ENCODE results near the gene FAM83F.

Gene FAM83F

DNA sequence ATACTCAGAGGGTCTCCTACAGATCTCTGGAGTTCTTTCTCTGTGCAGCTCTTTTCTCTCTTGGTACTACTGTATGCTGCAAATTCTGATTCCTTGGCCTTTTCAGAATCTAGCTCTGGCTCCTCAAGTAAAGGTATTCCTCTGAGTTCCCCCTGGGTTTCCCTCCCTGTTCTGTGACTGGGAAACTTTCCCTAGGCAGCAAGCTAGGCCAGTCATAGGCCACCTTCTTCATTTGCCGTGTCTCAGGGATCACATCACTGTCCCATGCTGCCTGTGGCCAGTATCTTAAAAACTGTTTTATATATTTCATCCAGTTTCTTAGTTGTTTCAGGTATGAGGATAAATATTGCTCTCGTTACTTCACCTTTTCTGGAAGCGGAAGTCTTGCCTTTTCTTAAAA lies 71.2 kb downstream of the FAM83F start:
- Histone ChIP-seq H3K4me1 (ENCODE audit: insufficient read depth, low read length) (peaks cover 3% of the 10 kb centered on the region), H3K27me3 (ENCODE audit: insufficient read depth, low read length) (no peaks in the 10 kb centered on the region), H2AFZ (ENCODE audit: low read depth, low read length) (no peak overlapping the region), H3K4me3 (ENCODE audit: low read length) (no peak overlapping the region), H3K9me3 (ENCODE audit: low read length) (no peaks in the 10 kb centered on the region), H3K36me3 (ENCODE audit: insufficient read depth, low read length) (no peaks in the 10 kb centered on the region)

DNA sequence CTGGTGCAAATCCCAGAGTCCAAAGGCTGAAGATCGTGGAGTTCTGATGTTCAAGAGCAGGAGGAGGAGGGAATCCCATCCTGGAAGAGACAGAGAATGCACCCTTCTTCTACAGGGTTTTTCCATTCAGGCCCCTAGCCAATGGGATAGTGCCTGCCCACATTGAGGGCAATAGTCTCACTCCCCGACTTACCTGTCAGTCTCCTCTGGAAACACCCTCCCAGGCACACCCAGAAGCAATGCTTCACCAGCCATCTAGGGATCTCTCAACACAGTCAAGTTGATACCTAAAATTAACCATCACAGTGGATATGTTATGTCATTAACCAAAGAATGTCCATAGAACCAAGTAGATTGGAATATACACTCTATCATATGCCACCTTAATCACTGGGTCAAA lies 72.9 kb downstream of the FAM83F start:
- Histone ChIP-seq H3K4me1 (ENCODE audit: insufficient read depth, low read length) (peaks cover 8% of the 10 kb centered on the region), H3K9me3 (ENCODE audit: low read length) (no peaks in the 10 kb centered on the region), H3K36me3 (ENCODE audit: insufficient read depth, low read length) (no peaks in the 10 kb centered on the region), H3K27me3 (ENCODE audit: insufficient read depth, low read length) (no peaks in the 10 kb centered on the region), H2AFZ (ENCODE audit: low read depth, low read length) (no peak overlapping the region), H3K4me3 (ENCODE audit: low read length) (no peak overlapping the region)

DNA sequence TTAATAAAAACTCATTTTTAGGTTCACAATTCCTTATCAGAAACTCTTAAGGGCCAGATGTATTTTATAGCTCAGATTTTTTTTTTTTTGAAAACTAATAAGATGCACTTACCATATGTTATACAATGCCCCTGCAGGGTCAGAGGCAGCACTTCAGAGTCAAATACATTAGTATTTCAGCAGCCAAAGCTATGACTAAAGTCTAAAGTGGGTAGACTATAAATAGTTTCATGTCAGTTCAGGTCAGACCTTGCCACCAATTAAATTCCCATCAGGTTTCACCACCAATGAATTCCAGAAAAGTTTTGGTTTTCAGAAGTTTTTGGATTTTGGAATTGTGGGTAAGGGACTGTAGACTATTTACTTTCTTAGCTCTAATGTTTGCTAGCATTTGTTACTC lies 75.9 kb downstream of the FAM83F start:
- Histone ChIP-seq H3K9me3 (ENCODE audit: low read length) (no peaks in the 10 kb centered on the region), H3K27me3 (ENCODE audit: insufficient read depth, low read length) (no peaks in the 10 kb centered on the region), H3K36me3 (ENCODE audit: insufficient read depth, low read length) (no peaks in the 10 kb centered on the region), H3K4me1 (ENCODE audit: insufficient read depth, low read length) (peaks cover 8% of the 10 kb centered on the region), H3K4me3 (ENCODE audit: low read length) (no peak overlapping the region), H2AFZ (ENCODE audit: low read depth, low read length) (no peak overlapping the region)

DNA sequence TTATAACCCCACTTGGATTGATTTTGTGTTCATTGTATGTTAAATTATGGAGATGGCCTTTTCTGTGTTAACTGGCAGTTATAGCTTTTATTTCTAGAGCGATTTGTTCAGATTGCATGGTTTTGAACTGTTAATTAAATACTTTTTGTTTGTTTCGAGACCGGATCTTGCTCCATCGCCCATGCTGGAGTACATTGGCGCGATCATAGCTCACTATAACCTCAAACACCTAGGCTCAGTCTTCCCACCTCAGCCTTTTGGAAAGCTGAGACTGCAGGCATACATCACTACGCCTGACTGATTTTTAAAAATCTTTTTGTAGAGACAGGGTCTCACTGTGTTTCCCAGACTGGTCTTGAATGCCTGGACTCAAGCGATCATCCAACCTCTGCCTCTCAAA lies 77.0 kb downstream of the FAM83F start:
- no peaks in the 10 kb centered on the region for H3K27me3 ChIP-seq (ENCODE audit: insufficient read depth, low read length)
- H2AFZ ChIP-seq (ENCODE audit: low read depth, low read length), result no peak overlapping the region
- H3K36me3 ChIP-seq (ENCODE audit: insufficient read depth, low read length), result no peaks in the 10 kb centered on the region
- H3K9me3 ChIP-seq (ENCODE audit: low read length), result no peaks in the 10 kb centered on the region
- H3K4me3 ChIP-seq (ENCODE audit: low read length), result no peak overlapping the region
- peaks cover 8% of the 10 kb centered on the region for H3K4me1 ChIP-seq (ENCODE audit: insufficient read depth, low read length)

DNA sequence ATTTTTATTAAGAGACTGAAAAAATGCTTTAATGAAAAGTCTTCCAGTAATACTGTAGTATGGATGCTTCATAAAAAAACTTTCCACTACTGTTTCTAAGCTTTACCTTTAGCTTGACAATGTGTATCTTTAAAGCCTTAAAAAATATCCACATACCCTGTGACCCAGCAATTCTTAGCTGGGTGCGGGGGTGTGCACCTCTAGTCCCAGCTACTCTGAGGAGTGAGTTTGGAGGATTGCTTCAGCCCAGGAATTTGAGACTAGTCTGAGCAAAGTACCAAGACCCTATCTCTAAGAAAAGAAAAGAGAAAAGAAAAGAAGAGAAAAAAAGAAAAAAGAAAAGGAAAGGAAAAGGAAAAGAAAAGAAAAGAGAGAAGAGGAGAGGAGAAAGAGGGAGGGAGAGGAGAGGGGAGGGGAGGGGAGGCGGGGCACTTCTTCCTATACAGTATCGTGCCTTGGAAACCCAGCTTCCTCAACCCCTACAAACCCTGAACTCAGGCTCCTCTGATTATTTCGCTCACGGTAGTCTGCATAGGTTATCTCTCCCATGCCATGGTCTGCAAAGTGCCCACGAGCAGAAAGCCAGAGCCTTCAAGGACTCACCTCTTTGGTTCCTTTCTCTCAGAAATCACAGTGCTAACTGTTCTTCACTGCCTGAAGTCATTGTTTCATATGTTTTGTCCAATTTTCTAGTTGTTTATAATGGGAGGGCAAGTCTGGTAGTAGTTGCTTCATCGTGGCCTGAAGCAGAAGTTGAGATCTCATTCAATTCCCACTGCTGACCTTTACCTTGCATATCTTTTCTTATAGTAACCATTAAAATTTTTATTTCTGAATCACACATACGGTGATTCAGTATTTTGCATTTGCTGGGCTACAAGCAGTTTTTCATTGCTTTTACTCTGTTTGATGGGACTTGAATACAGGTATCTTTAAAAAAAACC lies 82.2 kb downstream of the FAM83F start:
- Histone ChIP-seq H3K4me1 (ENCODE audit: insufficient read depth, low read length) (no peaks in the 10 kb centered on the region), H3K9me3 (ENCODE audit: low read length) (peaks cover 2% of the 10 kb centered on the region), H2AFZ (ENCODE audit: low read depth, low read length) (no peak overlapping the region), H3K36me3 (ENCODE audit: insufficient read depth, low read length) (no peaks in the 10 kb centered on the region), H3K4me3 (ENCODE audit: low read length) (no peak overlapping the region), H3K27me3 (ENCODE audit: insufficient read depth, low read length) (no peaks in the 10 kb centered on the region)

DNA sequence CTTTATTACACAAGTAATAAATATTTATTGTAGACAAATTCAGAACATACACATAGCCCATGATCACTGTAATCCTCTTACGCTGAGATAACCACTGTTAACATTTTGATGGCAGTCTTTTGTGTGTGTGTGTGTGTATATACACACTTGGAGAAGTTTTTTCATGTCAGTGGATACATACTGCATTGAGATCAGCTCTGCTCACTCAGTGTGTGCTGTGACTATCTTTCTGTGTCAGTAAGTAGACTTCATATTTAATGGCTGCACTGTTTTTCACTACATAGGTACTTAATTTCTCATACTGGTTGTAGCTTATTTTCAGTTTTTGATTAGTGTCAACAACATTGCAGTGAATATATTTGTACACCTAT lies 82.9 kb downstream of the FAM83F start:
- no peaks in the 10 kb centered on the region for H3K27me3 ChIP-seq (ENCODE audit: insufficient read depth, low read length)
- H3K9me3 ChIP-seq (ENCODE audit: low read length), result peaks cover 2% of the 10 kb centered on the region
- H3K4me3 ChIP-seq (ENCODE audit: low read length), result no peak overlapping the region
- no peaks in the 10 kb centered on the region for H3K36me3 ChIP-seq (ENCODE audit: insufficient read depth, low read length)
- H3K4me1 ChIP-seq (ENCODE audit: insufficient read depth, low read length), result no peaks in the 10 kb centered on the region
- no peak overlapping the region for H2AFZ ChIP-seq (ENCODE audit: low read depth, low read length)

DNA sequence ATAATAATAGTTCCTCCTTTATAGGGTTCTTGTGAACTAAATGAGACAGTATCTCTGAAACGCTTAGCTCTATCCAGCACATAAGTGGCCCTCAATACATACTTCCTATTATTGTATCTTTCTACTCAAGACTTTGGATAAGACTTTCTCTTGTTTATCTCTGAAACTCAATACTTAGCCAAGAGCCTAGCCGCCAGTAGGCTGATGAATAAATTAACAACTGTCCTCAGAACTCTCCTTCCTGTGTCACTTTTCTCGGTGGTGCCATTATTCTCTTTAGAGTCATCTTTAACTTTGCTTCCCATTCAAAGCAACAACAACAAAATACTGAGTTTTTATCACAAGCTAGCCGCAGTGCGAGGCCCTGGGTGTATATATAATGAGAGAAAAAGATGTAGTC lies 86.9 kb downstream of the FAM83F start:
- Histone ChIP-seq H3K36me3 (ENCODE audit: insufficient read depth, low read length) (no peaks in the 10 kb centered on the region), H3K4me1 (ENCODE audit: insufficient read depth, low read length) (no peaks in the 10 kb centered on the region), H3K27me3 (ENCODE audit: insufficient read depth, low read length) (no peaks in the 10 kb centered on the region), H2AFZ (ENCODE audit: low read depth, low read length) (no peak overlapping the region), H3K4me3 (ENCODE audit: low read length) (no peak overlapping the region), H3K9me3 (ENCODE audit: low read length) (peaks cover 2% of the 10 kb centered on the region)

DNA sequence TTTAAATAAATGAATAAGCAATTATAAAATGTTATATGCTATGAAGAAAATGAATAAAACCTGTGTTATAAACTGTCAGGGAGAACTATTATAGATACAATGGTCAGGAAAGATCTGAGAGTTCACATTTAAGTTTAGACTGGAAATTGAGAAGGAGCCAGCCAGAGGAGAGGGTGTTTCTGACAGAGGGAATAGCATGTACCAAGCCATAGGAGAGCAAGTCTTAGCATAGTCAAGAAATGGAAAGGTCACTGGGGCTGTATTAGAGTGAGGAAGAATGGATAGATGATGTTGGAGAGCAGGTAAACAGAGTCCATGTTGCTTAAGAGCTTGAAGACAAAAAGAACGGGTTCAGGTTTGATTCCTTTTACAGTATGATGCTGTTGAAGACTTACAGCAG lies 87.4 kb downstream of the FAM83F start:
- no peaks in the 10 kb centered on the region for H3K36me3 ChIP-seq (ENCODE audit: insufficient read depth, low read length)
- no peaks in the 10 kb centered on the region for H3K27me3 ChIP-seq (ENCODE audit: insufficient read depth, low read length)
- H3K4me3 ChIP-seq (ENCODE audit: low read length), result no peak overlapping the region
- H3K4me1 ChIP-seq (ENCODE audit: insufficient read depth, low read length), result no peaks in the 10 kb centered on the region
- no peak overlapping the region for H2AFZ ChIP-seq (ENCODE audit: low read depth, low read length)
- H3K9me3 ChIP-seq (ENCODE audit: low read length), result peaks cover 2% of the 10 kb centered on the region

DNA sequence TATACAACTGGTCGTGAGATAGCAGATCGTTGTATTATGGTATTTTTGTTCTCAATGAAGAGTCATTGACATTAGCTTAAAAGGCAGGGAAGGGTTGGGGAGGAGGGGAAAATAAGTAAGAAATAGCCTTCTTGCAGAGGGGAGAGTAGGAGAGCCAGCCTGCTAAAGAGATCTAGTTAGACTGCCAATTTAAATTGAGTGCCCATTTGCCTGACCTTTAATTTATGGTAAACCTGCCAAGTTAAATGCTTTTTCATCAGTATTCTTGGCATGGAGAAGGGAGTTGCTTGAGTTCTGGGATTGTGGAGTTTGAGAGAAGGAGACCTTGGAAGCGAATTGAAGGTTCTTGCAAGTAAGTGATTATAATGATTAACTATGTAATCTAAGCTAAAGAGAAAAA lies 89.0 kb downstream of the FAM83F start:
- Histone ChIP-seq H3K9me3 (ENCODE audit: low read length) (peaks cover 2% of the 10 kb centered on the region), H3K36me3 (ENCODE audit: insufficient read depth, low read length) (no peaks in the 10 kb centered on the region), H3K4me3 (ENCODE audit: low read length) (no peak overlapping the region), H2AFZ (ENCODE audit: low read depth, low read length) (no peak overlapping the region), H3K4me1 (ENCODE audit: insufficient read depth, low read length) (no peaks in the 10 kb centered on the region), H3K27me3 (ENCODE audit: insufficient read depth, low read length) (no peaks in the 10 kb centered on the region)

DNA sequence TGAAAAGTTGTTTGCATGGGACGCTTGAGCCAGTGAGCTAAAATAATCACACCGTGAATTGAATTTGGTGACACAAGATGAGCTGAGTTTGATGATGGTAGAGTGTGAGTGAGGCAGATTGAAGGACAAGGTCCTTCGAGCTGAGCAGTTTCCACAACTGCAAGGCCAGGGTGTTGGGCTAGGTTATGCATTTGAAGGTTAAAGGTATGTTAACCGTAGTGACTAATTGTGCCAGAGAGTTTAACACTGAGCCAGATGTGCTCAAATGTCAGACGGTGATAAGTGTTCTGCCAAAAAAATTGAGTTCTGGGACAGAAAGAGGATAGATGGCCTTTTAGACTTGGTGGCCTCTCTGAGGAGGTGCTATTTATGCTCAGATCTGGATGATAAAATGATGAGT lies 89.5 kb downstream of the FAM83F start:
- H3K36me3 ChIP-seq (ENCODE audit: insufficient read depth, low read length), result no peaks in the 10 kb centered on the region
- H3K9me3 ChIP-seq (ENCODE audit: low read length), result peaks cover 2% of the 10 kb centered on the region
- H3K4me3 ChIP-seq (ENCODE audit: low read length), result no peak overlapping the region
- H2AFZ ChIP-seq (ENCODE audit: low read depth, low read length), result no peak overlapping the region
- H3K27me3 ChIP-seq (ENCODE audit: insufficient read depth, low read length), result no peaks in the 10 kb centered on the region
- no peaks in the 10 kb centered on the region for H3K4me1 ChIP-seq (ENCODE audit: insufficient read depth, low read length)

DNA sequence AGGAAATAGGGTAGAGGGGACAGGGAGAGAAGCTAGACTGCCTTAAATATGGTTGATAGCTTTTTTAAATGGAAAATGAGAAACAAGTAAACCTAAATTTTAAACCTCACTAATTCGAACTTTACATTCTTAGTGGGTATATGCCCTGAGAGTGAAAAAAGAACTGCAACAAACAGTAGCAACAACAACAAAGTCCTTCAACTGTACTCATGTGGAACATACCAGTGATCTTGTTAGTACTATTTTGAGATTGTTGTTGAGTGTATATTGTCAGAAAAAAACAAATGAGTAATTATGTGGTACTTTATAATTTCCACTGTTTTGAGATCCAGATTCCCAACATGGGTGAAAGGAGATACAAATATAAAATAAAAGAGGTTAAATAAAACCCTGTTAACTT lies 94.1 kb downstream of the FAM83F start:
- no peak overlapping the region for H2AFZ ChIP-seq (ENCODE audit: low read depth, low read length)
- H3K9me3 ChIP-seq (ENCODE audit: low read length), result no peaks in the 10 kb centered on the region
- no peak overlapping the region for H3K4me3 ChIP-seq (ENCODE audit: low read length)
- no peaks in the 10 kb centered on the region for H3K4me1 ChIP-seq (ENCODE audit: insufficient read depth, low read length)
- H3K27me3 ChIP-seq (ENCODE audit: insufficient read depth, low read length), result no peaks in the 10 kb centered on the region
- H3K36me3 ChIP-seq (ENCODE audit: insufficient read depth, low read length), result no peaks in the 10 kb centered on the region

Data from neuron (in vitro differentiated cells).